ENCODE measurements around the gene SLC4A5. TPM values are rescaled to one million over a fixed set of nuclear protein-coding genes. Genes with fewer than 3 reads are reported as not detected.

SLC4A5 gene
- polyA plus RNA-seq, 1 of the 3 experiments (the other 2 are of a cell fraction) = 0.25 TPM

DNA sequence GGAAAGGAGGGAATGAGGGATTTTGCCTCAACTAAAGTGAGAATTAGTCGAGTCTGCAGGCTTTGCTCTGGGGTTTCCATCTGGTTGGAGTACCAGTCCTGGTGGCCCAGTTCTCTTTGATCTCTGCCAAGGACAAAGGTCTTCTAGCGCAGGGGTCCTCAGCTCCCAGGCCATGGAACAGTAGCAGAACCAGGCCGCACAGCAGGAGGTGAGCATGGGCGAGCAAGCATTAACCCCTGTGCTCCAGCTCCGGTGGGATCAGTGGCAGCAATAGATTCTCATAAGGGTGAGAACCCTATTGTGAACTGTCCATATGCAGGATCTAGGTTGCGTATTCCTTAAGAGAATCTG lies 120.9 kb downstream of the SLC4A5 start:
- Histone ChIP-seq H3K9ac (no peak overlapping the region), H4K20me1 (ENCODE audit: insufficient read depth) (no peaks in the 10 kb centered on the region), H3K9me2 (no peaks in the 10 kb centered on the region), H3K9me3 (no peaks in the 10 kb centered on the region), H3F3A (replicated peaks; ENCODE audit: insufficient read depth) (peaks cover 8% of the 10 kb centered on the region), H3K36me3 (replicated peaks in 1 of 2; ENCODE audit: control insufficient read depth in 1 of 2, insufficient read depth in 2 of 2, low read length in 1 of 2) (peaks cover 6 to 10% of the 10 kb centered on the region in 2 experiments), H3K4me3 (ENCODE audit: low read depth in 2 of 2, low read length in 1 of 2) (no peak overlapping the region), H3K27me3 (ENCODE audit: insufficient read depth) (no peaks in the 10 kb centered on the region), H3K27ac (ENCODE audit: low read depth in 2 of 2, low read length in 1 of 2) (no peak overlapping the region), H3K4me1 (ENCODE audit: control insufficient read depth in 1 of 2, insufficient read depth in 2 of 2, low read depth in 1 of 2, low read length in 1 of 2) (no peaks in the 10 kb centered on the region; a peak in 1 of 4 replicates), H3K79me2 (ENCODE audit: insufficient read depth) (no peaks in the 10 kb centered on the region), H2AFZ (ENCODE audit: low read depth) (no peak overlapping the region), H3K4me2 (no peak overlapping the region)
- CTCF ChIA-PET = interaction anchor here (1.0 to 1.1 kb wide), 2 partner anchors 27 to 74 kb away, joined by 3 read pairs; partner anchors contain the start of gene BOLA3
- POLR2A ChIA-PET = no interaction called here
- TF ChIP-seq, protein P1, sequence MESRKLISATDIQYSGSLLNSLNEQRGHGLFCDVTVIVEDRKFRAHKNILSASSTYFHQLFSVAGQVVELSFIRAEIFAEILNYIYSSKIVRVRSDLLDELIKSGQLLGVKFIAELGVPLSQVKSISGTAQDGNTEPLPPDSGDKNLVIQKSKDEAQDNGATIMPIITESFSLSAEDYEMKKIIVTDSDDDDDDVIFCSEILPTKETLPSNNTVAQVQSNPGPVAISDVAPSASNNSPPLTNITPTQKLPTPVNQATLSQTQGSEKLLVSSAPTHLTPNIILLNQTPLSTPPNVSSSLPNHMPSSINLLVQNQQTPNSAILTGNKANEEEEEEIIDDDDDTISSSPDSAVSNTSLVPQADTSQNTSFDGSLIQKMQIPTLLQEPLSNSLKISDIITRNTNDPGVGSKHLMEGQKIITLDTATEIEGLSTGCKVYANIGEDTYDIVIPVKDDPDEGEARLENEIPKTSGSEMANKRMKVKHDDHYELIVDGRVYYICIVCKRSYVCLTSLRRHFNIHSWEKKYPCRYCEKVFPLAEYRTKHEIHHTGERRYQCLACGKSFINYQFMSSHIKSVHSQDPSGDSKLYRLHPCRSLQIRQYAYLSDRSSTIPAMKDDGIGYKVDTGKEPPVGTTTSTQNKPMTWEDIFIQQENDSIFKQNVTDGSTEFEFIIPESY (IDR thresholded peaks at IDR 0.05; ENCODE audit: borderline replicate concordance, low read depth) = no peak
- DNase-seq = no peak
- 93% methylated on average over 6 of the region's 6 CpGs for WGBS (ENCODE audit: low lambda C conversion rate)

DNA sequence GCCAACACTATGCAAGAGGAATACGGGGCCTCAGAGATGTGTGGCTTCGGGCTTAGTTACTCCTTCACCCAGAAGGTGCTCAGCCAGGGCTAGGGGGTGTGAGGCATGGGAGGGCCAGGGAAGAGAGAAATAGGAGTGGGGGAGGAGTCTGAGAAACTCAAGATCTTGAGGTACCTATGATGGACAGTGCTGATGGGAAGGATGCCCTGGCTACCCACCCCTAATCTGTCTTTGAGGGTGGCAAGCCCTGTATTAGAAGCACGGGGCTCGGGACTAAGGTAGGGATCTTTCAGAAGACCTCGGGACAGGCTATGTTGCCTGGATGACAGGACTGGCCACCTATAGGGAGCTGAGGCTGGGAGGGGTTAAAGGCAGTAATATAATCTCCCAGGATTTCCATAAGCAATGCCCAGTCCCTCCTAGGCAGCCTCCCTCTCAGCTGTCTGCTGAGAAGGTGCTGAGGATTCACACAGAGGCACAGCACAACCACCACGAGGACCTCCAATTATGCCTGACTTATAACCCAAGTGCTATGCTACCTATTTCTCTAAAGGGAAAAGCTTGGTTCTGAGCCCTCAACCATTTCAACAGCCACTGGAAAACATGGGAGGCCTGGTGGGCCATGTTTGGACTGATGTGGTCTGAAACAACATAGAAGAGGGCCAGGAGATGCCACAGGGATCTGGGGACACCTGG lies 121.5 kb downstream of the SLC4A5 start:
- Histone ChIP-seq H4K20me1 (ENCODE audit: insufficient read depth) (0 out of 2 replicates have a peak, but pooled peaks cover under 1% of the 10 kb centered on the region), H3K27ac (ENCODE audit: low read depth in 2 of 2, low read length in 1 of 2) (no peak overlapping the region), H3K9ac (no peak overlapping the region), H3K36me3 (replicated peaks in 1 of 2; ENCODE audit: control insufficient read depth in 1 of 2, insufficient read depth in 2 of 2, low read length in 1 of 2) (peaks cover 7 to 16% of the 10 kb centered on the region in 2 experiments), H3K9me3 (no peaks in the 10 kb centered on the region), H3K9me2 (no peaks in the 10 kb centered on the region), H3K27me3 (ENCODE audit: insufficient read depth) (no peaks in the 10 kb centered on the region), H3K4me1 (ENCODE audit: control insufficient read depth in 1 of 2, insufficient read depth in 2 of 2, low read depth in 1 of 2, low read length in 1 of 2) (no peaks in the 10 kb centered on the region; a peak in 1 of 4 replicates), H2AFZ (ENCODE audit: low read depth) (no peak overlapping the region), H3K4me3 (ENCODE audit: low read depth in 2 of 2, low read length in 1 of 2) (no peak overlapping the region), H3K79me2 (ENCODE audit: insufficient read depth) (no peaks in the 10 kb centered on the region), H3F3A (replicated peaks; ENCODE audit: insufficient read depth) (peaks cover 8% of the 10 kb centered on the region), H3K4me2 (no peak overlapping the region)
- WGBS (ENCODE audit: low lambda C conversion rate) = 95% methylated on average over 3 of the region's 6 CpGs
- TF ChIP-seq, protein P2, sequence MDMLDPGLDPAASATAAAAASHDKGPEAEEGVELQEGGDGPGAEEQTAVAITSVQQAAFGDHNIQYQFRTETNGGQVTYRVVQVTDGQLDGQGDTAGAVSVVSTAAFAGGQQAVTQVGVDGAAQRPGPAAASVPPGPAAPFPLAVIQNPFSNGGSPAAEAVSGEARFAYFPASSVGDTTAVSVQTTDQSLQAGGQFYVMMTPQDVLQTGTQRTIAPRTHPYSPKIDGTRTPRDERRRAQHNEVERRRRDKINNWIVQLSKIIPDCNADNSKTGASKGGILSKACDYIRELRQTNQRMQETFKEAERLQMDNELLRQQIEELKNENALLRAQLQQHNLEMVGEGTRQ (IDR thresholded peaks at IDR 0.05; ENCODE audit: borderline replicate concordance, low read depth, low read length) = no peak
- TF ChIP-seq TEAD4 (IDR thresholded peaks at IDR 0.05; ENCODE audit: borderline replicate concordance, insufficient read depth) = no peak
- TF ChIP-seq YY1 (IDR thresholded peaks at IDR 0.05; ENCODE audit: low read depth) = no peak
- TF ChIP-seq RXRA (IDR thresholded peaks at IDR 0.05; ENCODE audit: borderline replicate concordance, low read depth) = no peak
- TF ChIP-seq POLR2AphosphoS5 (IDR thresholded peaks at IDR 0.05; ENCODE audit: low read depth, low read length) = no peak; the same call in 1 of the 2 replicates
- TF ChIP-seq RCOR1 (IDR thresholded peaks at IDR 0.05; ENCODE audit: low read length) = no peak
- TF ChIP-seq, protein P3, sequence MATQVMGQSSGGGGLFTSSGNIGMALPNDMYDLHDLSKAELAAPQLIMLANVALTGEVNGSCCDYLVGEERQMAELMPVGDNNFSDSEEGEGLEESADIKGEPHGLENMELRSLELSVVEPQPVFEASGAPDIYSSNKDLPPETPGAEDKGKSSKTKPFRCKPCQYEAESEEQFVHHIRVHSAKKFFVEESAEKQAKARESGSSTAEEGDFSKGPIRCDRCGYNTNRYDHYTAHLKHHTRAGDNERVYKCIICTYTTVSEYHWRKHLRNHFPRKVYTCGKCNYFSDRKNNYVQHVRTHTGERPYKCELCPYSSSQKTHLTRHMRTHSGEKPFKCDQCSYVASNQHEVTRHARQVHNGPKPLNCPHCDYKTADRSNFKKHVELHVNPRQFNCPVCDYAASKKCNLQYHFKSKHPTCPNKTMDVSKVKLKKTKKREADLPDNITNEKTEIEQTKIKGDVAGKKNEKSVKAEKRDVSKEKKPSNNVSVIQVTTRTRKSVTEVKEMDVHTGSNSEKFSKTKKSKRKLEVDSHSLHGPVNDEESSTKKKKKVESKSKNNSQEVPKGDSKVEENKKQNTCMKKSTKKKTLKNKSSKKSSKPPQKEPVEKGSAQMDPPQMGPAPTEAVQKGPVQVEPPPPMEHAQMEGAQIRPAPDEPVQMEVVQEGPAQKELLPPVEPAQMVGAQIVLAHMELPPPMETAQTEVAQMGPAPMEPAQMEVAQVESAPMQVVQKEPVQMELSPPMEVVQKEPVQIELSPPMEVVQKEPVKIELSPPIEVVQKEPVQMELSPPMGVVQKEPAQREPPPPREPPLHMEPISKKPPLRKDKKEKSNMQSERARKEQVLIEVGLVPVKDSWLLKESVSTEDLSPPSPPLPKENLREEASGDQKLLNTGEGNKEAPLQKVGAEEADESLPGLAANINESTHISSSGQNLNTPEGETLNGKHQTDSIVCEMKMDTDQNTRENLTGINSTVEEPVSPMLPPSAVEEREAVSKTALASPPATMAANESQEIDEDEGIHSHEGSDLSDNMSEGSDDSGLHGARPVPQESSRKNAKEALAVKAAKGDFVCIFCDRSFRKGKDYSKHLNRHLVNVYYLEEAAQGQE (IDR thresholded peaks at IDR 0.05; ENCODE audit: low read depth, low read length) = no peak
- no peak for TF ChIP-seq TCF12 (IDR thresholded peaks at IDR 0.05)
- TF ChIP-seq, protein P4, sequence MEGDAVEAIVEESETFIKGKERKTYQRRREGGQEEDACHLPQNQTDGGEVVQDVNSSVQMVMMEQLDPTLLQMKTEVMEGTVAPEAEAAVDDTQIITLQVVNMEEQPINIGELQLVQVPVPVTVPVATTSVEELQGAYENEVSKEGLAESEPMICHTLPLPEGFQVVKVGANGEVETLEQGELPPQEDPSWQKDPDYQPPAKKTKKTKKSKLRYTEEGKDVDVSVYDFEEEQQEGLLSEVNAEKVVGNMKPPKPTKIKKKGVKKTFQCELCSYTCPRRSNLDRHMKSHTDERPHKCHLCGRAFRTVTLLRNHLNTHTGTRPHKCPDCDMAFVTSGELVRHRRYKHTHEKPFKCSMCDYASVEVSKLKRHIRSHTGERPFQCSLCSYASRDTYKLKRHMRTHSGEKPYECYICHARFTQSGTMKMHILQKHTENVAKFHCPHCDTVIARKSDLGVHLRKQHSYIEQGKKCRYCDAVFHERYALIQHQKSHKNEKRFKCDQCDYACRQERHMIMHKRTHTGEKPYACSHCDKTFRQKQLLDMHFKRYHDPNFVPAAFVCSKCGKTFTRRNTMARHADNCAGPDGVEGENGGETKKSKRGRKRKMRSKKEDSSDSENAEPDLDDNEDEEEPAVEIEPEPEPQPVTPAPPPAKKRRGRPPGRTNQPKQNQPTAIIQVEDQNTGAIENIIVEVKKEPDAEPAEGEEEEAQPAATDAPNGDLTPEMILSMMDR (IDR thresholded peaks at IDR 0.05) = no peak
- TF ChIP-seq NFIC (IDR thresholded peaks at IDR 0.05; ENCODE audit: borderline replicate concordance) = no peak
- TF ChIP-seq RAD21 (IDR thresholded peaks at IDR 0.05; ENCODE audit: low read length) = no peak
- TF ChIP-seq GATA2 (CRISPR knock-in tag; IDR thresholded peaks at IDR 0.05) = no peak
- no peak for TF ChIP-seq RFX5 (IDR thresholded peaks at IDR 0.05; ENCODE audit: low read length)
- CTCF ChIA-PET = interaction anchor here (1.0 to 1.1 kb wide), 2 partner anchors 28 to 74 kb away, joined by 3 read pairs; partner anchors contain the start of gene BOLA3
- POLR2A ChIA-PET = no interaction called here
- no peak for DNase-seq
